GM19372 (cell line): Measurements from ENCODE around the gene SEC16B.

Experiments used
- ATAC-seq: cut with Tn5 transposase; IDR thresholded peaks from one replicate; pipeline ENCODE4 v1.9.1; 2021; ENCODE audit warnings: mild to moderate bottlenecking, low read depth, moderate library complexity; ENCODE audit not compliant: unreplicated experiment

The SEC16B gene

DNA sequence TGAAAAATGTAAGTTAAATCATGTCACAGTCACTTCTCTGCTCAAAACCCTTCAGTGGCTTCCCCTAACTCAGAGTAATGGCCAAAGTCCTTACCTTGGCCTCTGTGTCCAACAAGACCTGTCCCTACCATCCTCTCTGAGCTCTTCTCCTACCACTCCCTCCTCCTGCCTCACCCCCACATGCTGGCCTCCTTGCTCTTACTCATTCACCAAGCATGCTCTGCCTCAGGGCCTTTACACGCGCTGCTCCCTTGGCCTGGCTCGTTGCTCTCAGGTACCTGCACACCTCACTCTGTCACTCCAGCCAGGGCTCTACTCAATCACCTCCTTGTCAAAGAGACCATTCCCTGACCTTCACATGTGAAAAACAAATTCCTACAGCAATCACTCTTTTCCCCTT, 54.2 kb downstream of the SEC16B start:
- ATAC-seq, result no peak

- no peak for ATAC-seq
Observed at GRCh38 chr1:177914603-177915002, 55.3 kb downstream of the SEC16B start.

GRCh38 chr1:177913762-177914540, 55.9 kb downstream of the SEC16B start:
- no peak for ATAC-seq

- no peak for ATAC-seq
Observed at GRCh38 chr1:177912991-177913390, 56.9 kb downstream of the SEC16B start.

- ATAC-seq, result no peak
Observed at GRCh38 chr1:177909416-177909815, 60.4 kb downstream of the SEC16B start.

GRCh38 chr1:177907000-177907399, 62.9 kb downstream of the SEC16B start:
- ATAC-seq, result no peak

GRCh38 chr1:177905686-177906085, 64.2 kb downstream of the SEC16B start:
- no peak for ATAC-seq

DNA sequence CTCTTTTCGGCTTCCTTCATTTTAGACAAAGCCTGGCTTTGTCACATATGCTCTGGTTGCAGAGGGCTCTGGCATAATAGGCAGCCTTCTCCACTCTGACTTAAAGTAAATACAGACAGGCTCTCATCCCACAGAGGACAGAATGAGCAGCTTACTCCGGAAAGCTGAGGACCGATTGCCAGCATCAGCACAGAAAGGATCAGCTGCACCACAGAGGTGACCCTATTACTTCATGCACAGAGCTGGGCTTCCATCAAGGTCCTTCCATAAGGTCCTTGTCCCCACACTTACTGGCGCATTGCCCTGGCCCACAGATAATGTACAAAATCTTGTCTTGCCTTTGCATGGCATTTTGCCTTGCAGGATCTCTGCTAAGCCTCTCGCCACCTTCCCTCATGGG, 67.6 kb downstream of the SEC16B start:
- ATAC-seq, result no peak

DNA sequence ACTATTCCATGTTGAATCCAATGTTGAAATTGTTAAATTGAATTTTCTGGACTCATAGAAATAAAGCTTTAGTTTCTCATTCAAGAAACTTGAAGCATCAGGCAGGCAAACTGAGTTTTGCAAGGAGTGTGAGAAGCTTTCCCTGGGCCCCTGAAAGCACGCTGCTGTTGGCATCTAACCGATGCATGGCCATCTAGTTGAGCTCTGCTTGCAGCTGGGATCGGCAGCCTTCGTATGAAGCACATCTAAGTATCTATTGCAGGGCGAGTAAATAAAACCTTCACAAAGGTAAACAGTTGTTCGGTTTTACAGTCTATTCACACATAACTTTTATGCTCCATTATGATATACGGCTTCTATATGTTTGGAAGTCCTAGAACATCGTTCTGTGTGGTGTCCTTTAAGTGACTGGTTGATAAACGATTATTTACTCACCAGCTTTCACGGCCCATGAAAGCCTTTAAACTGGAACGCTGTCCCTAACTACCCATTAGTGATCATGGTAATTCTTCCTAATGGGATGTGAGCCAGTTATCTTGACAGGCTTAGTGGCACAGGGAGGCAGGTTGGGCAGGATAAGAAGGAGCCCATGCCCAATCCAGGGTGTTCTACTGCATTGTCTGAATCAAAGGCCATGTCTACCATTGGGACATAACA, 71.7 kb downstream of the SEC16B start:
- ATAC-seq, result no peak

DNA sequence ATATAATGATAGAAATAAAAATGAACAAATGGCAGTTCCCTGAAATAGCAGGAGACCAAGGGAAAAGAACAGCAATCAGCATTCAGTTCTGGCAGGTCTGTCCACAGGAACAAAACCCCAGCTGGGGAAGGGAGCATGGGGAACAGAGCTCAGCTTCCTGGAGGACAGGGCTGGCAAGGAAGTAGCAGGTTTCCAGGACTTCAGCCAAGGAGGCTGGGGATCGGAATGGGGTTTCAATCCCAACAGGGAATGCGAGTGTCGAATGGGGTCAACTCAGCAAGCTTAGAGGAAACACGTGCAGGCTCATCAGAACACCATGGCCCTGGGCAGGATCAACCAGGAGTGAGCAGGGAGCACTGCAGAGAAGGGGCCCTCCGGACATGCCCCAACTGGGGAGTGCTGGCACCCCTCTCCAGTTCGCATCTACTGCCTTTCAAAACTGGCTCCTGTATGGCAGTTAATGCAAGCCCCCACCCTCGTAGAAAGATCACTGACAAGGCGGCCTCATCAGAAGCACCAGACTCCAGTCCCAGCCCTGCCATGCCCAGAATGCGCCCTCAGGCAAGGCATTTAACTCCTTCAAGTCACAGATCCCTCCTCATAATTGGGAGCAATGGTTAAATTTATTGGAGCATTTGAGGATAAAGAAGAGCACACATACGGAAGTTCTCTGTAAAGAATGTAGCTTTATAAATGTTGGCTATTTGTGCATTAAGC, 72.4 kb downstream of the SEC16B start:
- no peak for ATAC-seq
